HepG2 (cell line): ENCODE results near the gene DUS2. TPM values are rescaled to one million over a fixed set of nuclear protein-coding genes. Genes with fewer than 3 reads are reported as not detected.

Experiments
- ATF4 ChIP-seq, 2 experiments: fragments of 450-650 bp in 1 of 2; sonication (generic) in 1 of 2; formaldehyde crosslinking; IDR thresholded peaks; 2 replicates each; pipeline versions ENCODE4 v1.5.0 to v1.8.0; 2020 to 2022; ENCODE audit warnings: mild to moderate bottlenecking in 1 of 2, missing genetic modification reagents in 1 of 2
- BRF2 ChIP-seq: sonication (generic); formaldehyde crosslinking; IDR thresholded peaks from 2 replicates; pipeline ENCODE4 v1.8.1; 2022; ENCODE audit warnings: mild to moderate bottlenecking, missing genetic modification reagents
- FOXK1 ChIP-seq: sonication (generic); formaldehyde crosslinking; IDR thresholded peaks from 2 replicates; pipeline ENCODE4 v1.4.0; 2020; ENCODE audit warnings: low read depth, missing genetic modification reagents, borderline replicate concordance
- HMG20A ChIP-seq: IDR thresholded peaks from 2 replicates; pipeline ENCODE4 v1.6.1; 2016; ENCODE audit warnings: borderline replicate concordance
- LCORL ChIP-seq, 2 experiments: fragments of 450-650 bp in 1 of 2; sonication (generic) in 1 of 2; formaldehyde crosslinking in 1 of 2; IDR thresholded peaks; 2 replicates each; pipeline versions ENCODE4 v1.5.0 to v1.6.1; 2017 to 2020; ENCODE audit warnings: antibody characterized with exemption in 1 of 2, missing genetic modification reagents in 1 of 2
- MBNL3 ChIP-seq: fragments of 250-450 bp; sonication (Bioruptor Pico); conservative IDR thresholded peaks from 2 replicates; pipeline ENCODE4 v1.8.0; 2022; ENCODE audit warnings: mild to moderate bottlenecking, inconsistent platforms
- NCOA2 ChIP-seq: sonication (generic); formaldehyde crosslinking; IDR thresholded peaks from 2 replicates; pipeline ENCODE4 v1.8.0; 2022; ENCODE audit warnings: inconsistent platforms
- NFIC ChIP-seq: IDR thresholded peaks from 2 replicates; pipeline ENCODE4 v1.6.1; 2012; ENCODE audit warnings: mild to moderate bottlenecking, low read length, inconsistent platforms
- NFKBIZ ChIP-seq: IDR thresholded peaks from 2 replicates; pipeline ENCODE4 v1.6.1; 2018; ENCODE audit warnings: missing genetic modification reagents, missing compliant biosample characterization
- PHF20 ChIP-seq: sonication (generic); formaldehyde crosslinking; IDR thresholded peaks from 2 replicates; pipeline ENCODE4 v1.5.0; 2020; ENCODE audit warnings: mild to moderate bottlenecking, missing genetic modification reagents
- PPARG ChIP-seq: conservative IDR thresholded peaks from 2 replicates; pipeline ENCODE4 v1.6.1; 2016; ENCODE audit warnings: missing biosample characterization, missing genetic modification reagents
- RELA ChIP-seq: sonication (generic); formaldehyde crosslinking; IDR thresholded peaks from 2 replicates; pipeline ENCODE4 v1.4.0; 2020; ENCODE audit warnings: missing genetic modification reagents
- TEF ChIP-seq: sonication (generic); formaldehyde crosslinking; IDR thresholded peaks from 2 replicates; pipeline ENCODE4 v1.5.0; 2020; ENCODE audit warnings: missing genetic modification reagents
- THRA ChIP-seq: sonication (generic); formaldehyde crosslinking; IDR thresholded peaks from 2 replicates; pipeline ENCODE4 v1.4.0; 2020; ENCODE audit warnings: missing genetic modification reagents, borderline replicate concordance
- ZBED4 ChIP-seq: sonication (generic); formaldehyde crosslinking; IDR thresholded peaks from 2 replicates; pipeline ENCODE4 v1.4.0; 2020; ENCODE audit warnings: missing genetic modification reagents, borderline replicate concordance
- ZBTB7A ChIP-seq: sonication (generic); formaldehyde crosslinking; IDR thresholded peaks from 2 replicates; pipeline ENCODE4 v1.8.0; 2022; ENCODE audit warnings: mild to moderate bottlenecking, missing genetic modification reagents
- ZMYM3 ChIP-seq: sonication (generic); formaldehyde crosslinking; IDR thresholded peaks from 2 replicates; pipeline ENCODE4 v1.5.1; 2020; ENCODE audit warnings: mild to moderate bottlenecking, missing genetic modification reagents
- ZNF331 ChIP-seq: sonication (generic); formaldehyde crosslinking; IDR thresholded peaks from 2 replicates; pipeline ENCODE4 v1.4.0; 2020; ENCODE audit warnings: missing genetic modification reagents
- ZNF615 ChIP-seq: sonication (generic); formaldehyde crosslinking; IDR thresholded peaks from 2 replicates; pipeline ENCODE4 v1.5.0; 2020; ENCODE audit warnings: mild to moderate bottlenecking, missing genetic modification reagents, borderline replicate concordance
- polyA plus RNA-seq, 8 experiments: library from polyadenylated mRNA; depleted of rRNA in 3 of 8; stranded (reverse) in 7 of 8; unstranded in 1 of 8; fragments of >200 nt; fragmentation: Illumina TruSeq in 4 of 8; extraction: Trizol in 4 of 8; gene quantifications; 2 replicates each; pipeline versions ENCODE4 v1.2.1 to v1.2.3, GENCODE V29; 2011 to 2016; ENCODE audit warnings: low read depth in 4 of 8, missing spikeins in 1 of 8, mixed read lengths in 1 of 8; ENCODE audit not compliant: insufficient read depth in 1 of 8
- total RNA-seq, 5 experiments: library from RNA; depleted of rRNA; stranded (reverse); fragments of >200 nt; fragmentation: Illumina TruSeq; extraction: Trizol; gene quantifications; 2 replicates each; pipeline ENCODE4 v1.2.3, GENCODE V29; 2016; ENCODE audit warnings: low read depth in 1 of 5

Gene DUS2
- total and polyA plus RNA-seq, 2 of the 13 experiments (the other 11 are each of a cell fraction or from before 2014, with no cell fraction given): 17.8 to 25.1 TPM

GRCh38 chr16:68113059-68113761, 90.1 kb downstream of the DUS2 start (continued):
- TF ChIP-seq BRF2 (CRISPR knock-in tag): no peak
- TF ChIP-seq ZBED4 (CRISPR knock-in tag): peak; percentile 55; the same call in 1 of the 2 replicates
- TF ChIP-seq NFKBIZ (CRISPR knock-in tag): peak; percentile 94
- peak; percentile 41; the same call in 1 of the 2 replicates for TF ChIP-seq ZMYM3 (CRISPR knock-in tag)
- 0 out of 2 replicates have a peak, but pooled peaks have one; percentile 5 for TF ChIP-seq MBNL3 (CRISPR knock-in tag)
- TF ChIP-seq LCORL (IDR thresholded peaks at IDR 0.05): peak; percentile 81; the same call in 1 of the 2 replicates
- peak; percentile 76 for TF ChIP-seq LCORL (CRISPR knock-in tag; IDR thresholded peaks at IDR 0.05)
- peak; percentile 90 for TF ChIP-seq NFIC
- TF ChIP-seq RELA (CRISPR knock-in tag): no peak
- 0 out of 2 replicates have a peak, but pooled peaks have one; percentile 52 for TF ChIP-seq ZNF615
- peak in 1 of 2 experiments; percentile 89; a peak in 2 of 4 replicates for TF ChIP-seq ATF4 (CRISPR knock-in tag; IDR thresholded peaks at IDR 0.05)
- no peak for TF ChIP-seq TEF (CRISPR knock-in tag)
- TF ChIP-seq HMG20A (CRISPR knock-in tag): peak; percentile 94
- TF ChIP-seq FOXK1 (CRISPR knock-in tag): peak; percentile 94
- TF ChIP-seq PPARG (CRISPR knock-in tag): peak; percentile 94
- no peak for TF ChIP-seq PHF20
- peak; percentile 55; the same call in 1 of the 2 replicates for TF ChIP-seq ZBTB7A (CRISPR knock-in tag)
- TF ChIP-seq ZNF331: peak; percentile 86; the same call in 1 of the 2 replicates
- TF ChIP-seq NCOA2 (CRISPR knock-in tag): peak; percentile 98
- TF ChIP-seq THRA (CRISPR knock-in tag): peak; percentile 79; the same call in 1 of the 2 replicates
